WTC11 (cell line): Measurements from ENCODE around the gene TM9SF1. TPM values are rescaled to one million over a fixed set of nuclear protein-coding genes. Genes with fewer than 3 reads are reported as not detected.
"Not testable (repeated sequence)": the region's sequence is repeated elsewhere in the genome, so short reads cannot be mapped to it uniquely, and the experiment has no call there.

Source experiments
- ATAC-seq: fragments of 200-7000 bp; cut with Tn5 transposase; 2 replicates; pipeline ENCODE4 v1.10.0; 2021; ENCODE audit warnings: mild to moderate bottlenecking, moderate library complexity
- CTCF ChIA-PET: fragments of 300-600 bp; sonication (Branson Sonifier 250); formaldehyde crosslinking; loops from one replicate; lab custom pipeline; 2021; ENCODE audit warnings: antibody characterized with exemption; lab: Charles Lee
- POLR2A ChIA-PET: fragments of 350-600 bp; sonication (Branson Sonifier 250); formaldehyde crosslinking; loops from one replicate; lab custom pipeline; 2021; ENCODE audit warnings: antibody characterized with exemption; lab: Charles Lee
- DNase-seq: peaks from one replicate; pipeline ENCODE4 v3.0.0; 2021; ENCODE audit warnings: low spot score
- H3K27ac Mint-ChIP-seq: 2 replicates; pipeline ENCODE4 v1.8.0; 2021; ENCODE audit warnings: mixed read lengths
- H3K27me3 Mint-ChIP-seq: 2 replicates; pipeline ENCODE4 v1.8.0; 2021; ENCODE audit warnings: low read depth, mild to moderate bottlenecking, moderate library complexity, mixed read lengths
- H3K36me3 Mint-ChIP-seq: 2 replicates; pipeline ENCODE4 v1.8.0; 2021; ENCODE audit warnings: mixed read lengths
- H3K4me1 Mint-ChIP-seq: 2 replicates; pipeline ENCODE4 v1.8.0; 2022; ENCODE audit warnings: mixed read lengths
- H3K4me3 Mint-ChIP-seq: 2 replicates; pipeline ENCODE4 v1.8.0; 2021; ENCODE audit warnings: mild to moderate bottlenecking, moderate library complexity, mixed read lengths
- H3K9me3 Mint-ChIP-seq: 2 replicates; pipeline ENCODE4 v1.8.0; 2021; ENCODE audit warnings: mixed read lengths
- CBFB ChIP-seq: sonication (generic); formaldehyde crosslinking; IDR thresholded peaks from 2 replicates; pipeline ENCODE4 v1.8.1; 2022; ENCODE audit warnings: mild to moderate bottlenecking, low read depth, missing genetic modification reagents
- CDX4 ChIP-seq: fragments of 250-450 bp; sonication (Bioruptor Pico); IDR thresholded peaks from 2 replicates; pipeline ENCODE4 v1.9.0; 2021; ENCODE audit warnings: moderate library complexity, mild to moderate bottlenecking, inconsistent platforms, borderline replicate concordance
- FOXP1 ChIP-seq: sonication (generic); formaldehyde crosslinking; IDR thresholded peaks from 2 replicates; pipeline ENCODE4 v1.8.0; 2022; ENCODE audit warnings: missing genetic modification reagents, mild to moderate bottlenecking, moderate library complexity, borderline replicate concordance
- JUN ChIP-seq: sonication (generic); formaldehyde crosslinking; IDR thresholded peaks from 2 replicates; pipeline ENCODE4 v1.8.0; 2023; ENCODE audit warnings: mild to moderate bottlenecking, missing genetic modification reagents
- OVOL2 ChIP-seq: fragments of 250-450 bp; sonication (Bioruptor Pico); IDR thresholded peaks from 2 replicates; pipeline ENCODE4 v1.9.0; 2021; ENCODE audit warnings: mild to moderate bottlenecking, borderline replicate concordance
- PRDM15 ChIP-seq: sonication (generic); formaldehyde crosslinking; IDR thresholded peaks from 2 replicates; pipeline ENCODE4 v1.8.0; 2022; ENCODE audit warnings: missing genetic modification reagents
- SOX15 ChIP-seq: fragments of 250-450 bp; sonication (Bioruptor Pico); IDR thresholded peaks from 2 replicates; pipeline ENCODE4 v1.9.0; 2021; ENCODE audit warnings: mild to moderate bottlenecking
- TCF7 ChIP-seq: sonication (generic); formaldehyde crosslinking; IDR thresholded peaks from 2 replicates; pipeline ENCODE4 v1.8.0; 2022; ENCODE audit warnings: mild to moderate bottlenecking, low read depth, missing genetic modification reagents, moderate library complexity
- TEAD4 ChIP-seq: sonication (generic); formaldehyde crosslinking; IDR thresholded peaks from 2 replicates; pipeline ENCODE4 v1.8.0; 2022; ENCODE audit warnings: mild to moderate bottlenecking, missing genetic modification reagents
- USF2 ChIP-seq: sonication (generic); formaldehyde crosslinking; IDR thresholded peaks from 2 replicates; pipeline ENCODE4 v1.8.1; 2023; ENCODE audit warnings: mild to moderate bottlenecking, missing genetic modification reagents, moderate library complexity
- ZNF121 ChIP-seq: sonication (generic); formaldehyde crosslinking; IDR thresholded peaks from 2 replicates; pipeline ENCODE4 v1.8.0; 2023; ENCODE audit warnings: missing genetic modification reagents
- ZNF416 ChIP-seq: fragments of 250-450 bp; sonication (Bioruptor Pico); IDR thresholded peaks from 2 replicates; pipeline ENCODE4 v1.9.0; 2021; ENCODE audit warnings: mild to moderate bottlenecking, inconsistent platforms
- ZNF423 ChIP-seq: fragments of 250-450 bp; sonication (Bioruptor Pico); IDR thresholded peaks from 2 replicates; pipeline ENCODE4 v2.1.2; 2022; ENCODE audit warnings: mild to moderate bottlenecking, moderate library complexity
- ZNF512 ChIP-seq: sonication (generic); formaldehyde crosslinking; IDR thresholded peaks from 2 replicates; pipeline ENCODE4 v1.8.1; 2022; ENCODE audit warnings: missing genetic modification reagents, borderline replicate concordance
- total RNA-seq: library from RNA; stranded (reverse); gene quantifications from 3 replicates; pipeline ENCODE4 v1.2.3, GENCODE V29; 2021

TM9SF1 gene
- total RNA-seq, 1 experiment from 2014 or later: 27.9 TPM

GRCh38 chr14:24226473-24226872 is 31.2 kb upstream of the TM9SF1 start:
- no peak for DNase-seq
- Mint-ChIP-seq H3K9me3 (no peaks in the 10 kb centered on the region), H3K27me3 (no peaks in the 10 kb centered on the region), H3K4me1 (0 out of 2 replicates have a peak, but pooled peaks cover 4% of the 10 kb centered on the region), H3K36me3 (no peaks in the 10 kb centered on the region; the same call in 1 of the 2 replicates), H3K27ac (no peak overlapping the region), H3K4me3 (no peak overlapping the region)
- POLR2A ChIA-PET: no interaction called here
- ATAC-seq: no peak
- CTCF ChIA-PET: no interaction called here
- TF ChIP-seq TCF7 (CRISPR knock-in tag) (no peak), ZNF121 (CRISPR knock-in tag) (no peak), SOX15 (CRISPR knock-in tag) (no peak), ZNF423 (CRISPR knock-in tag) (no peak), USF2 (no peak), ZNF416 (no peak), FOXP1 (no peak), JUN (no peak), OVOL2 (CRISPR knock-in tag) (no peak), CBFB (CRISPR knock-in tag) (no peak), CDX4 (CRISPR knock-in tag) (no peak), ZNF512 (no peak)

- Mint-ChIP-seq H3K36me3 (no peaks in the 10 kb centered on the region; the same call in 1 of the 2 replicates), H3K4me3 (no peak overlapping the region), H3K27me3 (no peaks in the 10 kb centered on the region), H3K4me1 (no peaks in the 10 kb centered on the region), H3K27ac (peak overlapping the region; percentile 12; the same call in 1 of the 2 replicates), H3K9me3 (no peaks in the 10 kb centered on the region)
- no peak for ATAC-seq
- TF ChIP-seq TEAD4 (CRISPR knock-in tag) (no peak), PRDM15 (CRISPR knock-in tag) (no peak)
- POLR2A ChIA-PET: no interaction called here
- DNase-seq: no peak
- CTCF ChIA-PET: interaction anchor here (1.1 kb wide), 1 partner anchor 83 kb away, joined by 3 read pairs; the partner anchor contains the start of gene CIDEB
These were observed 29.4 kb upstream of the TM9SF1 start for GRCh38 chr14:24224618-24225071.

GRCh38 chr14:24222987-24223386 is 27.7 kb upstream of the TM9SF1 start:
- ChIA-PET POLR2A (interaction anchor here (0.6 kb wide), 1 partner anchor 72 kb away, joined by 3 read pairs; no protein-coding TSS in a partner anchor), CTCF (interaction anchor here (0.6 kb wide), 2 partner anchors 1043 to 1184 kb away, joined by 3 to 4 read pairs; no protein-coding TSS in a partner anchor)
- not testable (repeated sequence) for H3K4me3 Mint-ChIP-seq, H3K27me3 Mint-ChIP-seq, H3K36me3 Mint-ChIP-seq, H3K9me3 Mint-ChIP-seq, ATAC-seq, DNase-seq, H3K27ac Mint-ChIP-seq, H3K4me1 Mint-ChIP-seq
